Effector CD8-positive, alpha-beta T cell (primary cell): ENCODE measurements around the gene EYA2.

Experiments
- DNase-seq: peaks from one replicate; lab custom pipeline; 2025; lab: John Stamatoyannopoulos, UW

The EYA2 gene

DNA sequence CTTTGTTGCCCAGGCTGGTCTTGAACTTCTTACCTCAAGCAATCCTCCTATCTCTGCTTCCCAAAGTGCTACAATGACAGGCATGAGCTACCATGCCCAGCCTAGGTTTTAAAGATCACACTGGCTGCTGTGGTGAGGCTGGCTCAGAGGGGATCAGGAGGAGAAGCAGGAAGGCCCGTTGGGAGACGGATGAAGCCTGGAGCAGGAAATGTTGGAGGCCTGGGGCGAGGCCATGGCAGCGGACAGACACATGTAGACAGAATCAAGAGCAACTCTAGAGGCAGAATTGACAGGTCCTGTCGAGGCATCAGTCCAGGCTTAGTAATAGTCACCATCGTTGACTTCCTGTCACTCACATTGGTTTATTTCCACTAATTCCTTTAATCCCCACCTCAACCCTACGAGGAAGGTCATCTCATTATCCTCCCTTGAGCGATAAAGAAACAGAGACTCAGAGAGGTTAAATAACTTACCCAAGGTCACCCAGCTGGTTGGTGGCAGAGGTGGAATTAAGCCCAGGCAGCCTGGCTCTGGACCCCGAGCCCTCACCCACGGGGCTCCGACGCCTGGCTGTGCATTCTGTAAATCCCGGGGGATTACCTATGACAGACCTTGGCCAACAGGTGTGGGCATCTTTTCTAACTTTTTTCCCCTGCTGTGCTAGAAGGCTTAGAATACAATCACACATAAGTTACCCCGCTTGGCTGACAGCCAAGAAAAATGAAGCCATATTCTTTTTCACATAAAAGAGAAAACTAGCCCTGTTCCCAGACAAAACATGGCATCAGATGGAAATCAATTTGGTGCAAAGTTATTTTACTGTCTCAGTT, 113.4 kb downstream of the EYA2 start:
- DNase-seq, result no peak

DNA sequence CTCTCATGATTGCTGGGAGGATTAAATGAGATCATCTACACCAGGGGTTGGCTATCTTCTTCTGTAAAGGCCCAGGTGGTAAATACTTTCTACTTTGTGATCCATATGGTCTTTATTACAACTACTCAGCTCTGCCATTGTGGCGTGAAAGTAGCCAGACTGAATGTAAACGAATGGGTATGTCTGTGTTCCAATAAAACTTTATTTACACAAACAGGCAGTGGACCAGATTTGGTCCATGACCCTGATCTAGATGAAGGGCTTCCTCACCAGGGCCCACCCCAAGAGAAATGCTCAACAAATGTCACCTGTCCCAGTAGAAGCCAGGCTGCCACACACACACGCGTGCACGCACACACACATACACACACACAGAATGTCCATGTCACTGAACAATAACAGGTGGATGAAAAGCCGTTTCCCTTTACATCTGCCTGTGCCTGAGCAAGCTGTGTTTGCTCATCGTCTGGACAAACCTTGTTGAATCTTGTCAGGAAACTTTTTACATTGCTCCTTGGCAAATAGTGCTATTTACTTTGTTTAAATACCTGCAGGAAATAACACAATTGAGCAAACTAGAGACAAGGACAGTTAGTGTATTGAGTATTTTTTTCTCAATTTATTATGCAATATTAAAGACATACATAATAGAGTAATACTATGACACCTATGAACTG, 114.3 kb downstream of the EYA2 start:
- DNase-seq, result no peak

DNA sequence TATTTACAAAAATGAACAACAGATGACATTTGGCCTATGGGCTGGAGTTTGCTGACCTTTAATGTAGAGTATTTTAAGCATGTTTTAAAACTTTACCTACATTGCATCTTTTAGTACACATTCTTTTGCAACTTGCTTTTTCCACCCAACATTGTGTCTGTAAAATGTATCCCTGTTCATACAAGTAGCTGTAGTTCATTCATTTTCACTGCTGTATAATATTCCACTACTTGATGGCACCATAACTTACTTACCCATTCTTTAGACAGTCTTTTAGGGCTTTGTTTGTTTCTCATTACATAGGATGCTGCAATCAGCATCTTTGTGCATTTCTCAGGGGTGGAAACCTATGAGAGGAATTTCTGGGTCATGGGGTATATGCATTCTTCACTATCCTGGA, 115.1 kb downstream of the EYA2 start:
- DNase-seq, result no peak

DNA sequence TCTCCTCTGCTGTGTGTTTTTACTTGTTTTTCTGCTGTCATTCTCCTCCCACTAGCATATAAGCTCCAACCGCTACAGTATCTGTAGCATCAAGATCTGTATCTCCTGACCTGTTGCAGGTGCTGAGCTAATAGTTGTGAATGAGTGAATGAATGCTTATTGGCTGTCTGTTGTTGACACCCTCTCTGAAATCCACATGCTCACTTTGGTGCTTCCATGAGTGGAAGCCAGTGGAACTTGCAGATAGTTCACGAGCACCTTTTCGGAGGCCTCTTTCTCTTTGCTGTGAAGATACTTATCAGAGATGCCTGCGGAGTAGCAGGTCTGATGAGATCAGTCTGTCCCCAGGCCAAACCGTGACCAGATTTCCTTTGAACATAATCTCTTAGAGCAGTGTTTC, 117.3 kb downstream of the EYA2 start:
- no peak for DNase-seq

DNA sequence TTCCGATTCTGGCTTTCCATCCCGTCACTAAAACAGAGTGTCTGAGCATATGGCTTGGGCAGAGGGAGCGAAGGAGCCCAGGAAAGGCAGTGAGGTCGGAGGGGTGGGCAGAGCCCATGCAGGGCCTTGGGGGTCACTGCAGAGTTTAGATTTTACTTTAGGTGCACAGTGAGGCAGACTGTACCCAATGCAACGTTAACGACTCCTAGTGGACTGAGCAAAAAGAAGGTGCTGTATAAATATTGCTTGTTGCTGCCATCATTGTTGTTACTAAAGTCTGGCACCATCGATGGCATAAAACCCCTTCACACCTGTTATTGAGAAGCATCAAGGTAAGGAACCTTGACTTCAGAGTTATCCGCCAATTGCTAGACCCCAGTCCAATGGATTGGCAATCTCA, 119.0 kb downstream of the EYA2 start:
- no peak for DNase-seq

DNA sequence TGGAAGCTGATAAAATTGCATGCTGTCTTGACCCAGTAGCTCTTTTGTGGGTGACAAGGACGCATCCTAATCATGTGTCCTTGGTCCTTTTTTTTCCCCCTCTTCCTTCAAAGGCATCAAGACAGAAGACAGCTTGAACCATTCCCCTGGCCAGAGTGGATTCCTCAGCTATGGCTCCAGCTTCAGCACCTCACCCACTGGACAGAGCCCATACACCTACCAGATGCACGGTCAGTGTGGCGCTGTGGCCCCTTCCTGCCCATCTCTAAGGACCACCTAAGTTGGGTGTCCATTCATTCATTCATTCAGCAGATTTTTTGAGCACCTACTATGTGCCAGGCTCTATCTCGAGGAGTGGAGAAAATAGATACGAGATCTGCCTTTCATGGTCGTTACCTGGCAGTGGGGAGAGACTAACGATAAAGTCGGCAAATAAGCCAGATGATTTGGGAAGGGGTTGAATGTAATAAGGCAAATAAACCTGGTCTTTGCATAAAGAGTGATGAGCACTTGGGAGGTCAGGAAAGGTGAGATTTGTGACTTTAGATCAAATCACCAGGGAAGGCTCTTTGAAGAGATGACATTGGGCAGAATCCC, 121.5 kb downstream of the EYA2 start:
- no peak for DNase-seq

DNA sequence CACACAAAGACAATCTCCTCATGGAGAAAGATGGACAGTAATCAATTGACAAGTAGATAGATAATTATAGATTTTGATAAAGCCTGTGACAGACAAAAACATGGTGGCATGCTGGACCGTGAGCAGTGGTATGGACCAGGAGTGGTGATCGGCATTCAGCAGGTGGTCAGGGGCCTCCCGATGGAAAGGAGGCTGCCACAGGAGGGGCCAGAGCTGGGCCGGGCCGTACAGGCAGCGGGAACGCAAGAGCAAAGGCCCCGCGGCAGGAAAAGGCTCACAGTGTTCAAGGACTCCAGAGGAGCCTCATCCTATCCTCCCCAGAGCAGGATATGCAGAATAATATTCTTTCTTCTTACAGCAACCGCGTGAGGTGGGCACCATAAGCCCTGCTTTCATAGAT, 123.7 kb downstream of the EYA2 start:
- no peak for DNase-seq

DNA sequence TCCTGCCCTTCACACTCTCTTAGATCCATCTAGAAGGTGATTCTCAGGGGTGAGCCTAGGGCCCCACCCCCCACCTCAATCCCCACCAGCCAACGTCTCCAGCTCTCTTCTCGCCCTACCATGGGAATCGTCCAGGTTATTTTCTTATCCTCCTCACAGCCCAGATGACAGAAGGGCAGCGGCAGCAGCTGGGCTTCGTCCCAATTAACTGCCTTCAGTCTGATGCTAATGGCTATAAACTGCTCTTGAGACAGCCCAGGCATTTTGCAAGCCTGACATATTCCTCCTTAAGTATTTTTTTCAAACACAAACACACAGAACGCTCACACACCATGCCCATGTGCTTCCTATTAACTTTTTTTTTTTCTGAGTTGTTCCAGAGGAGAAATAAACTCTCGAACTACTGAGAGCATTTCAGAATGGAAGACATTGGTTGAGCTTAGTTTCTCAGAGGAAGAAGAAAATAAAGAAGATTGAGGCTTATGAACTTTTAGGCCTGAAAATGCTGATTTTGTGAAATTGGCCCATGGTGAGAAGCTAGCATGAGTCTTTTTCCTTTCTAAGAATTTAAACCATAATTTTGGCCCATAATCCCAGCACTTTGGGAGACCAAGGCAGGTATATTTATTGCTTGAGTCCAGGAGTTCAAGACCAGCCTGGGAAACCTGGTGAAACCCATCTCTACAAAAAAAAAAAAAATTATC, 124.6 kb downstream of the EYA2 start:
- no peak for DNase-seq

DNA sequence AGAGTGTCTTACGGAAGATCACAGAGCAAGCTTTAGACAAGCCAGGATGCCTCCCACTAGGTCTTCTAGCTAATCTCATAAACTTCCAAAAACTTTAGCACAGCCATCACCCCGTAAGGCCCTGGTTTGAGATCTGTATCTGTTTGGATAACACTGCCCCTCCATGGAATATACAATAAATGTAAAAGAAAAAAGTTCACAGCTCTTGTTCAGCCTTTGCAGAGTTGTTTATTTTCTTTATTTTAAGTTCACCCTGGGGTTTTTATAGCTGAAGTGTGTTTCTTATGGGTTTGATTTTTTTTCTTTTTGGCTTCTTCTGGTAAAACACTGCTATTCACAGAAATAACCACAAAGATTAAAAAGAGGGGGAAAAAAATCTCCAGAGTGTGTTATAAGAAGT, 125.6 kb downstream of the EYA2 start:
- no peak for DNase-seq

DNA sequence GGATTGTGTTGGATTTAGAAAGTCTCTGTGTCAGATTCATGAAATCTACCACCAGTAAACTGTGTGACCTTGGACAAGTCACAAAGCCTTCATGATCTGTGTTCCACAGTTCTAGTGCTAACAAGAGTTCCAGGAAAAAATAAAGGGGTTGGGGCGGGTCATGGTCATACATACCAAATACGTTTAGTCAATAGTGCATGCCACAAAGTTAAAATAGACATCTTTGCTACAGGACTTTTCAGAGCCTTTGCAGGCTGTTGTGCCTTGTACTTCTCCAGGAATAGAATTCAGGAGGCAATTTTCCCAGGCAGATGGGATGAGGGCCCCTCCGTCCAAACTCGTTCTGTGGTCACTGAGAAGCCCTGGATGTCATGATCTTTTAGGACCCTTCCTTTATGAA, 127.2 kb downstream of the EYA2 start:
- no peak for DNase-seq

DNA sequence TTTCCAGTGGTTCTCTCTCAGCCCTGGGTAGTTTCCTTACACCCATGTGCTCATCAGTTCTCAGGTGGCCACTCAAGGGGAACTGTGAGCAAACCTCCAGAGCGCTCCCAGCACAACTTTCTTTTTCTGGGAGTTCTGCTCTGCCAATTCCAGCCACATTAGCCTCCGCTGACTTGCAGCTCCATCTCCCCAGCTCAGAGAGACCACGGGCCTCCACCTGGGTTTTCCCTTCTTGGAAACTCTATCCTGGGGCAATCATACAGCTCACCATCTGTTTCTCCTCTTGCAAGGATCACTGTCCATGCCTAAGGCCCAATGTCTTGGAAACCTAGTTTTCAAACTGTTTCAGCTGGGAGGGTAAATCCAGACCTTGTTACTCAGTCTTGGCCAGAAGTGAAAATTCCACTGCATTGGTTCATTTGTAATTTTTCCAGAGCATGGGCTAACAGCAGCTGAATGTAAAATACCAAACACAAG, 129.9 kb downstream of the EYA2 start:
- DNase-seq, result no peak

DNA sequence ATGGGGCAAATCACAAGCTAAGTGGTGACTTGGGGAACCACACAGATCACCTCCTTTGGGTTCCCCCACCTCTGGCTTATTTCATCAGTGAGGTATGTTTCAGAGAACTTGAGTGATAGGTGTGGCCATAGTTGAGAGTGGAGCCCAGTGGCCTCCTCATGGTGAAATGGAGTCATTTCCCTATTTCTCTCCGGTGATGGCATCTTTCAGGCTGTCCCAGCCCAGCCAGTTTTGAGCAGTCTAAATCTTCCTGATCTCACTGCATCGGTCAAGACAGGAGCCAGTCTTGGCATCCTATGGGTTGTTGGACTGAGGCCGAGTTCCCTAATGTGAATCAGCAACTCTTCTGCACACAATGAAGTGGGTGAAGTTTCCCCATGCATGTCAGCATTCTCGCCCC, 132.4 kb downstream of the EYA2 start:
- no peak for DNase-seq

DNA sequence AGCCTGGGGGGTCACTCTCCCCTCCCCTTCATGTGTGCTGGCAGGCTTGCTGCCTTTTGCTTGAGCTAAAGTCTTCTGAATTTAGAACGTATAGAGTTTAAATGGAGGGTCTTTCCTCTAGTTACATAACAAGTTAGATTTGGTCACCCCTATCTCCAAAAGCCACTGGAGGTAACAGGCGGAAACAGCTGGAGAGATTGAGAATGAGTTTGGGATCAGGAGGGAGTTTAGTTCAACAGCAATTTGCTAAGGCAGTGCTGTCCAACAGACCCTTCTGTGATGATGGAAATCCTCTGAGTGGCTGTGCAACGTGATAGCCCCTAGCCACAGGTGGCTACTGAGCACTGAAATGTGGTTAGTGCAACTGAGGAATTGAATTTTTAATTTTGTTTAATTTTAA, 132.8 kb downstream of the EYA2 start:
- DNase-seq, result no peak

DNA sequence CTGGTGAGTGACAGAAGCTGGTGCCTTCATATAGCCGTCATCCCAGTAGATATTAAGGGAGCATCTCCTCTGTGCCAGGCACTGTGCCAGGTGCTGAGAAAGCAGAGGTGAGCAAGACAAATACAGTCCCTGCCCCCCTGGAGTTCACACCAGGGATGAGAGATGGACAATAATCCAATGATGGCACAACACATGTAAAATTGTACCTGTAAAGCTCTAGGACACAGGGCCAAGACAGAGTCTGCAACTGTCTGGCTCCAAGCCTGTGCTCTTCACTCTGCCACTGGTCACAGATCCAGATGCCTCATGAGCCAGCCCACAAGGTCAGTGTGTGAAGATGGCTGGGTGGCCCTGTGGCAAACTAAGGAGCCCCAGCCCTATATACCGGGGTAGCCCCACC, 133.8 kb downstream of the EYA2 start:
- DNase-seq, result no peak

DNA sequence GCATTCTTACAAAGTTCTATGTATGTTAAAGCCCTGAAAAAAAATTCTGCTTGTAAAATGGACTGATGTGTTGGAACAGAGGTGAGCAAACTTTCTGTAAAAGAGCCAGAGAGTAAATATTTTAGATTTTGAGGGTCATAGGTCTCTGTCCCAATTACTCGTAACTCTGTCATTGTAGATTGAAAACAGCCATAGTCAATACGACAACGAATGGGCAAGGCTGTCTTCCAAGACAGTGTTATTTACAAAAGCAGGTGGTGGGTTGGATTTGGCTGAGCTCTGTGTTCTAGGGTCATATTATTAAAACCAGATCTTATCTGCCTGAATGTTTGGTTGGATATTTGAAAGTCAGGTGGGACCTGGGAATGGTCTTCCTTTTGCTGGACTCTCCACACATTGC, 135.2 kb downstream of the EYA2 start:
- no peak for DNase-seq

DNA sequence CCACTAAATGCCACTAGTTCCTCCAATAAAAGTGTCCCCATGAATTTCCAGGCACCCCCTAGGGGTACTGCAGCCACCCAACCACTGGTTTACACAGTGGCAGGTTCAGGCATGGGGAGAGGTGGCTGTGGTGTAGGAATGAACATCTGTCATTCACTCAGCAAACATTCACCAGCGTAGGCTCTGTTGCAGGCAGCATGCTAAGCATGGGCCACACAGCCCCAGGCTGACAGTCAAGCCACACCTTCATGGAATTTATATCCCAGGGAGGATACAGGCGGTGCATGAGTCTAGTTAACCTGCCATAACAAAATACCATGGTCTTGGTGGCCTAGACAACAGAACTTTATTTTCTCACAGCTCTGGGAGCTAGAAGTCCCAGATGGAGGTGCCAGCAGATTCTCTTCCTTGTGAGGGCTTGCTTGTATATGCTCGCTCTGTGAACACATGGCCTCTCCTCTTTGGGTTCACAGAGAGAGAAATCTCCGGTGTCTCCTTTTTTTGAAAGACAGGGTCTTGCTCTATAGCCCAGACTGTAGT, 135.7 kb downstream of the EYA2 start:
- no peak for DNase-seq

DNA sequence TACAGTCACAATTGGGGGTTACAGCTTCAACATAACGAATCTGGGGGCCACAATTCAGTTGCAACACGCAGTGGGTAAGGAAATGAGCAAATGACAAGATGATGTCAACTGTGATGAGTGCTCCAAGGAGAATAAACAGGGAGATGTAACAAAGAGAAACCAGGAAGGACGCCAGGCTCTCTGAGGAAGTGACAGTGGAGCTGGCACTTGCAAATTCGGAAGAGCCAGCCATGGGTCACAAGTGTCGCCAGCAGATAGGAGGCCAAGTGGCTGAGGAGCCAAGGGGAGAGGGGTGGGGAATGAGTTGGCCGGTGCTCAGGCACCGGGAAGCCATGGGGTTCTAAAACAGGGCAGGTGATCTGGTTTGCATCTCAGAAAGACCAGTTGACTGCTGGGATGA, 136.4 kb downstream of the EYA2 start:
- DNase-seq, result no peak

DNA sequence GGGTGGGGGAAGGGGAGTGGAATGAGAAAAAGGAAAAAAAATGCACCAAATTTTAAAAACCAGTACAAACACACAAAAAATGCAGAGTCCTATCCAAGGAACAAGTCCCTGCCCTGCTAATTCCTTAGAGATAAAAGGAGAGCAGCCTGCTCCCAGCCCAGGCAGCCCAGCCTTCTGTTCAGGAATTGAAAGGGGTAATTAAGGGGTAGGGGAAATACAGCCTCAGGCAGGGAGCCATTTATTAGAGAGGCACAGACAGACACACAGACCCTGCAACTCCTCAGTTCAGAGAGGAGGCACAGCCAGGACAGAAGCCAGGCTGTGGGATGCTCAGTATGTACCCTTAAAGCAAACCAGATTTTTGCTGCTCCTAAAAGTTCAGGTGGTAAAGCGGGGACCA, 137.2 kb downstream of the EYA2 start:
- DNase-seq, result no peak

DNA sequence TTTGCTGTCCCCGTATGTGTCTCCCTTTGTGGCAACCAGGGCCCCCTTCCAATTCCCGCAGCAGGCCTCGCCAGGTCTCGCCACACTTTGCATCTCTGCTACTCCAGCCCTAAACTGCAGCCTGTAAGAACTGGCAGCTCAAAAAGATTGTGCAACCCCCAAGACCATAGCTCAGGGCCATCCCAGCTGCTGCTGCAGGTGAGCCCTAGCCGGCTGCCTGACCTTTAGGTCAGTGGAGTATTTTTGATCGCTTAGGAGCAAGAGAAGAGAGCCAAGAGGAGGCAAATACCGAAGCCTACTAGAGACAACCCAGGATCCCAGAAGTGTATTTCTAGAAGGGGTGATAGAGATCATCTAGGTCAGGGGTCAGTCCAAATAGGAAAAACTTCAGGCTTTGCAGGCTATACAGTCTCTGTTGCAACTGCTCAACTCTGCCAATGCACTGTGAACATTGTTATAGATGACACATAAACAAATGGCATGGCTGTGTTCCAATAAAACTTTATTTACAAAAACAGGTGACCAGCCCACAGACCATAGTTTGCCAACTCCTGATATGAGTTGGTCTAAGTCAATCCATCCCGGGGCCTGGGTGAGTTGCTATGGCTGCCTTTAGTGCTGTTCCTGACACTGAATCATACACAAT, 138.4 kb downstream of the EYA2 start:
- DNase-seq, result no peak

DNA sequence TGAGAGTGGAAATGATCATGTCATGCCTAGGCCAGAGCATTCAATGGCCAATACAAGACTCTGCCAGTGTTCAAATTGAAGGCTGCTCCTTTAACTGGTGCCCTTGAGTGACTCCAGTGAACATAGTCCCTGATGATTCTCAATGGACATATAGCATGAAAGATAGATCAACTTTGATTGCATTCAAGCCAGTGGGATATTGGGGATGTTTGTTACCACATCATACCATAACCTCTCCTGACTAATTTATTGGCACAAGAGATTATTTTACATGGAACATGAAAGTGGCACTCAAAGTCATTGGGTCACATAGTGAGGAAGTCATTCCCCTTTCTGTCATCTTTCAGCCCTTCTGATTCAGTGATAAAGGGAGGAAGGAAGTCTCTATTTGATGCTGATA, 139.0 kb downstream of the EYA2 start:
- DNase-seq, result no peak

DNA sequence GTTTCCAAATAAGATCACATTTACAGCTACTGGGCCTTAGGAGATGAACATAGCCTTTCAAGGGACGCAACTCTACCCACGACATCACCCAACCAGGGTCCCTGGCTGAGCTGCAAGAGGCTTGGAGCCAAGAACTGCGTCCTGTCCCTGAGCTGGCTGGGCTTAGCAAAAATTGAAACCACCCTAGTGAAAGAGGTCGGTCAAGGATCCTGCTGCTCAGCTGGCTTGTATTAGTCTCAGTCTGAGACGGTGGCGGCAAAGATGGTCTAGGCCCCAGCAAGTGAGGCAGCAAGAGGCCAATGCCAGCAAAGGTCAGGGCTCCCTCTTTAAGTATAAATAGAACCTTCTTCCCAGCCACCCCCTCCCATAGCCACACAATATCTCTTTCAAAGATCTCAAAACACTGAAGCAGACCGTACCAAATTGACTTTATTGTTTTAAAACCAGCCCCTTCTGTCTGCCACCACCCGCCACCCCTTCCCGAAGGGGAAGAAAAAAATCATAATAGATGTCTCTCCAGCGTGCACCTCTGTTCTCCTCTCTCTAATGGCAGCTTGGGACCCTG, 140.5 kb downstream of the EYA2 start:
- no peak for DNase-seq
